CD4-positive, alpha-beta T cell treated with Interleukin-15 for 1 hour (primary cell): ENCODE measurements around the gene CCSER1.
"Not testable (repeated sequence)": the region's sequence is repeated elsewhere in the genome, so short reads cannot be mapped to it uniquely, and the experiment has no call there.

Experiments
- DNase-seq: peaks from one replicate; pipeline ENCODE4 v3.0.0-alpha.2; 2020

Gene CCSER1

DNA sequence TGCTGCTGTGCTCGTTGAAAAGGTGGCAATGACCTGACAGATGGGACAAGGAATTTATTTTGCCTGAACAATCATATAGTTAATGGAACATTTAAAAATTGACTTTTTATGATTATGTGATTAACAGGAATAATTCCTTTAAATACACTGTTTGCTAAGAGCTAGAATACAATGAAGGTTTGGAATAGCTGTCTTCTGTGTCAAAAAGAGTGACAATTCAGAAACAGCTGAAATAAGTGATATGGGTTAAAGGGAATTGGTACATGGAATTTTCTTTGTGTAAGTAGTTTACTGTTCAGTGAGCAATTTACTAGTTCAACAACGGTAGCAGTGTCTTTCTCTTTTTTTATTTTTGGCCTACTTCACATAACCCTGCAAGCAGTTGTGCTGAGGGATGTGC is 1093.1 kb downstream of the CCSER1 start:
- DNase-seq = no peak

- no peak for DNase-seq
Observed at GRCh38 chr4:91222014-91222413, 1094.8 kb downstream of the CCSER1 start.

GRCh38 chr4:91226867-91227266 is 1099.7 kb downstream of the CCSER1 start:
- DNase-seq = no peak

DNA sequence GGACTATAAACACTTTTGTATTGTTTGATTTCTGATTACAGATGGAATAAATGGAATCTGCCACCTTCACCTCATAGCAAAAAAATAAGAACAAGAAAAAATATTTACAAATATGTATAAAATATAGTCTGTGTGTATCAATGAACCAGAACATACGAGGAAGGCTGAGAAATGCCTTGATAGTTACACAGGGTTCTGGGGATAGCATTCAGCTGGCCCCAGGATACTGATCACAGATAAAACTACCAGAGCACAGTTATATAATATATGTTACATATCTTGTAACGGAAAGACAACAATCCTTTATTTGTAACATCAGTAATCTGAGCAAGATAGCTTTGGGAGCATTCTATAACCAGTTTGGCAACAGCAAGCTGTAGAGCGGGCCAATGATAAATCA is 1101.5 kb downstream of the CCSER1 start:
- no peak for DNase-seq

DNA sequence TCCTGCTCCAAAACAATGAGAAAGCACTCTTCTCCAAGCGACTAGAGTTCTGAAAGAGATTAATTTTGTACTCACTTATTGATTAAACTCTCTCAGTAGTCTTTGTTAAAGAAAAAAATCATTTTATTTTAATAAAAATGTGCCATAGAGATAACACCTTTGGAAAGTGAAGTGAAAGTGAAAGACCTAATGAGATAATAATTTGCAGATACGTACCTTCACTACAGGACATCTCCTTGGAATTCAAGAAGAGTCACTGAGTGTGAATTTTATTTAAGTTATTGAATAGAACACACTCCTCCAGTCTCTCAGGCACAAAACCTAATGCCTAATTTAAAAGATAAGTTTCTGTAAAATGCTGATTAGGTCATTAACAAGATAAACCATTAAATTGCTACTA is 1106.0 kb downstream of the CCSER1 start:
- no peak for DNase-seq

- no peak for DNase-seq
Observed at GRCh38 chr4:91243132-91243531, 1115.9 kb downstream of the CCSER1 start.

DNA sequence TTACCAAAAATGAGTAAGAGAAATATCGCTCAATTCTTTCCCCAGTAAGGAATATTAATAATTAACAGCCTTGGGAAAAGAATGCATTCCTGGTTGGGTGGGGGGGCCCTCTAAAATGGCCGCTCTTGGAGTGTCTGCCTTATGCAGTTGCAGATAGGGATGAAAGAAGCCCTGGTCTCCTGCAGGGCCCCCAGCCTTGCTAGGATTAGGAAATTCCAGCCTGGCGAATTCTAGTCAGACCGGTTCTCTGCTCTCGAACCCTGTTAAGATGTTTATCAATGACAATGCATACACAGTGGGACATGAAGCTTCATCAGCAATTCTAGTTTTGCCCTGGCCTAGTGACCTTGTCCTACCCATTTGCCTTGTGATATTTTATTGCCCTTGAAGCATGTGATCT is 1128.8 kb downstream of the CCSER1 start:
- no peak for DNase-seq

DNA sequence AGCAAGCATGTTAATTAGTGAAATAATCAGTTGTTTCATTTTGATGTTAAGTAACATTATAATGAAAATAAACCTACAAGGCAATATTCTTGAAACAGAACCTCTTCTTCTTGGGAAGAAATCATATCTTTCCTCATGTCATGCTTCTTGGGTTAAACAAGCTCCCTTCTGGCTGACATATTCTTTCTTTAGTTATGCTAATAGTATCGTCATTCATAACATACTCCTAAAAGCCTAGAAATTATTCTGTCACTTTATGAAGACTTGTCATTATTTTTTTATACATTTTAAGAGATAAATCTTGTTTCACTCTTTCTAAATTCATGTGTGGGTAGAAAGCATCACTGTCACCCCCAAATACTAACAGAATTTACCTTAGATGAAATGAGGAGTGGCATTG is 1129.6 kb downstream of the CCSER1 start:
- no peak for DNase-seq

DNA sequence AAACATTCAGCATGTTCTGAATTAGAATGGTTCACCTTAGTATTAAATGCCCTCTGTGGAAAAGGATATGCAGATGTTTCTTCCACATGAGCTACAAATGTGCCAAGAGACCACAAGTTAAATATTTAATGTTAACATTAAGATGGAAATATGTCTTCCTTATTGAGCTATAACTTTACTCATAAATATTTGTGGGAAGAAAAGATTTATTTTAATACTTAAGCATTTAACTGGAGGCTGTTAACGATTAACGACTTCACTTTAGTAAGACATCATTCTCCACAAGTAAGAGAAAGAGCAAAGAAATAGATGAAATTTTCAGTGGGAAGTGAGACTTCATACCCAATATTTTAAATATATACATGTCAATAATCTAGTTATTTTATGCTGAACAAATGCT is 1130.5 kb downstream of the CCSER1 start:
- DNase-seq = no peak

- no peak for DNase-seq
Observed at GRCh38 chr4:91258326-91258725, 1131.1 kb downstream of the CCSER1 start.

DNA sequence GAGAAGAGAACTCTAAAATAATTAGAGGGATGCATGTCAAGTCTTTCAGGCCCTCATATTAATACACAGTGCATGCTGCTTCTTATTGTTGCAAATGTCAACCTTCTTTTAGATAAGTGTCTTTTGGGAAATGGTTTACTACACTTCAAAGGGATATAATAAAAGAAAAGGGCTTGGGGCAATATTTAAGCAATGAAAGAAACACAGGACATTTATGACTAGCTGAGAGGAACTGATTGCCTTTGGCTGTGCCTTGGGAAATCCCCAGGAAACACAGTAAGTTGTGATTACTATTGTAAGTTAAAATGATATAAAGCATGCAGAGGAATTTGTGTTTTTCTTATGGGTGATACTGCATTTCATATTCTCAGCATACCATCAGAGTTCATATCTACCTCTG is 1140.3 kb downstream of the CCSER1 start:
- DNase-seq = no peak

- not testable (repeated sequence) for DNase-seq
Observed at GRCh38 chr4:91268481-91268880, 1141.3 kb downstream of the CCSER1 start.

GRCh38 chr4:91268913-91269312 is 1141.7 kb downstream of the CCSER1 start:
- no peak for DNase-seq

GRCh38 chr4:91279899-91280298 is 1152.7 kb downstream of the CCSER1 start:
- no peak for DNase-seq

DNA sequence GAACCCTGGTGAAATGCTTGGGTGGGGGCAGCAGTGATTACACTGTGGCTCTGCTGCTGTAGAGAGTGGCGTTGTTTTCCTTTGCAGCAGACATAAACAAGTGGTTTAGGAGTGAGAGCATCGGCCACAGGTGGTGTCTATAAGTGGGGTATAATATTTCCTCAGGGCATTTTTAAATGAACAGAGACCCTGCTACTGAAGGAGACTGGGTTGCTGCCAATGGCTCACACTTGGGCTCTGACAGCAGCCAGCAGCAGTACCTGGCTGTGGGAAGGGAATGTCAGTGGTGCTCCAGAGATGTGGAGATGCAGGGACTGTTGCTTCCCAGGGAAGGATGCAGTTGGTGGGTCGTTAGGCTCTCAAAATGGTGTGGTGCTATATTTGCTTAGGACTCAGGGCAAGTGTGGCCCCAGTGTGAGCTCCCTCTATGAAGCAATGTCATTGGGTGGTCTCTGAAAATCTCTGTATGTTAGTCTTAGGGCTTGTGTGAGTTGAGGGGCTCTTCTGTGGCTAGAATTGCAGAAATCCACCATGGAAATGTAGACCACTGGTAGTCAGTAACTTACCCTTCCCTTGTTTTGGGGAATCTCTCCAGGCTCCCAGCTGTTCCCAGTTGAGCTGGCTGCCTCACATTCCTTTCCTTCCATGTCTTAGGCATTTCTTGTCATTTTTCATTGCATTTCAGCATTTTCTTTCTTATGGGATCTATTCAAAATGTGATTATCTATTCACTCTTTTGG is 1153.5 kb downstream of the CCSER1 start:
- DNase-seq = no peak

- no peak for DNase-seq
Observed at GRCh38 chr4:91282217-91282616, 1155.0 kb downstream of the CCSER1 start.

DNA sequence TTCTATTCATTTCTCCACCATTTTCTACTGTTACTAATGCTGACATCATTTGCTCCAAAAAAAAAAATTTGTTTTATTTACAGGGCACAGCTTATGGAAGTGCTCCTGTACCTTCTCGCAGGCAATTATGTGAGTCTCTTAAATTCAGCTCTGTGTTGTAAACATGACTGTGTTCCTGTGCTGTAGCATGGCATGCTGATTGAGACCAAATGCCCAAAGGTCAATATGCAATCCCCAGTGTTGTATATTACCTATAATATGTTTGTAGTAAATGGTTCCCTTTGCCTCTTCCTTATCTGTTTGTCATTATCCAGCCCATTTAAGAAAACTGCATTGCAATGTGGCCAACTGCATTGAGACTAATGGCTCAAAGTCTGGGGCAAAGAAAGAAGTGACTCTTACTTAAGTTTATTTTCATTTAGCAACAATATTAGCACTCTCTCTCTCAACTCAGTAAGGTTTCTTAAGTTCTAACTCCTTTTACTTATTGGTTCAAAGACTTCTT is 1156.6 kb downstream of the CCSER1 start:
- DNase-seq = no peak

- DNase-seq = no peak
Observed at GRCh38 chr4:91284480-91284879, 1157.3 kb downstream of the CCSER1 start.

- DNase-seq = no peak
Observed at GRCh38 chr4:91285487-91285886, 1158.3 kb downstream of the CCSER1 start.

- DNase-seq = no peak
Observed at GRCh38 chr4:91288702-91289311, 1161.6 kb downstream of the CCSER1 start.

DNA sequence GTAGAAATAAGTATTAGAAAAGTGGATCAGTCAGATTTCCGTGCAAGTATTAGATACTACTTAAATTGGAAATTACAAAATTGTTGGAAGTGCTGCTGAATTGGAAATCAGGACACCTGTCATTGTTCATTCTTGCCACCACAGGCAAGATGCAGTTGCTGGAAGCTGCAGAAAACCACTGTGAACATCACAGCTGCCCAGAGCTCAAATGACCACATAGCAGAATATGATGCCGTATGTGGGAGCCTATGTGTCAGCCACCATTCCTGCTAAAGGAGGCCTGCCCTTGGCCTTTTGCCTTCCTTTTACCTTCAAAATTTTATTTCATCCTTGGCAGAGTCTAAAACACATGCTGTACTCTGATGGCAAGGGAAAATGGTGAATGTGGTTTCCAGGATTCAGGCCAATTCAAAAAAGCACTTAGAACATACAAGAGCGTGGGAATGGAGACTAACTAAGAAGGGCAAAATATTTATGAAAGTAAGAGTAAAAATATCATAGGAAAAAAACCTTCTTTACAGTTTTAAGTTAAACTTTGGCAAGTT is 1171.0 kb downstream of the CCSER1 start:
- no peak for DNase-seq

GRCh38 chr4:91298824-91299223 is 1171.6 kb downstream of the CCSER1 start:
- DNase-seq = no peak

GRCh38 chr4:91302120-91302519 is 1174.9 kb downstream of the CCSER1 start:
- no peak for DNase-seq

GRCh38 chr4:91304292-91304691 is 1177.1 kb downstream of the CCSER1 start:
- no peak for DNase-seq
